Sigmoid colon (tissue), 7 donors: Measurements from ENCODE around the gene HDAC7. TPM values are rescaled to one million over a fixed set of nuclear protein-coding genes. Genes with fewer than 3 reads are reported as not detected.

Experiments
- DNase-seq: peaks from one replicate; pipeline ENCODE4 v3.0.0-alpha.2; 2019
- H3K27ac ChIP-seq, 4 donors: fragments of 200-600 bp; sonication (generic); one replicate each; pipeline ENCODE4 v1.5.1; 2016 to 2019; ENCODE audit warnings: mild to moderate bottlenecking in 1 of 4
- H3K27me3 ChIP-seq, 3 donors: fragments of 200-600 bp; sonication (generic); one replicate each; pipeline ENCODE4 v1.5.1; 2019; ENCODE audit warnings: mild to moderate bottlenecking in 1 of 3
- H3K36me3 ChIP-seq, 4 donors: fragments of 200-600 bp; sonication (generic); one replicate each; pipeline ENCODE4 v1.5.1; 2016 to 2019
- H3K4me1 ChIP-seq, 4 donors: fragments of 200-600 bp; sonication (generic); one replicate each; pipeline ENCODE4 v1.5.1; 2017 to 2019
- H3K4me3 ChIP-seq, 4 donors: fragments of 200-600 bp; sonication (generic); one replicate each; pipeline ENCODE4 v1.5.1; 2017 to 2019; ENCODE audit warnings: mild to moderate bottlenecking in 2 of 4, moderate library complexity in 1 of 4
- H3K9me3 ChIP-seq, 4 donors: fragments of 200-600 bp in 3 of 4; sonication (generic) in 3 of 4; one replicate each; pipeline versions ENCODE4 v1.5.1 to v1.6.1; 2013 to 2019
- EP300 ChIP-seq, 4 donors: sonication (generic); formaldehyde crosslinking; IDR thresholded peaks; one replicate each; pipeline ENCODE4 v1.6.1; 2017; ENCODE audit warnings: antibody characterized with exemption in 4 of 4
- POLR2A ChIP-seq, 2 donors: fragments of 450-650 bp; IDR thresholded peaks; one replicate each; pipeline ENCODE4 v1.6.1; 2016; ENCODE audit warnings: antibody characterized with exemption in 2 of 2, mild to moderate bottlenecking in 2 of 2, moderate library complexity in 2 of 2
- POLR2AphosphoS5 ChIP-seq, 4 donors: sonication (generic); formaldehyde crosslinking; IDR thresholded peaks; one replicate each; pipeline ENCODE4 v1.6.1; 2017; ENCODE audit warnings: antibody characterized with exemption in 4 of 4
- WGBS, 2 donors: extraction: QIAGEN DNeasy Blood & Tissue Kit; methylation state at CpG; one replicate each; pipeline ENCODE4 v1.1.7; 2013; 5-methylcytosine and 5-hydroxymethylcytosine counted together
- intact Hi-C: fragments of 100-400 bp; cut with DNase I; formaldehyde crosslinking; loops from one replicate; pipeline ENCODE4 v1.15.1; 2023
- polyA plus RNA-seq, 3 donors: library from polyadenylated mRNA; stranded (reverse); fragments of 200-250 nt; gene quantifications; one replicate each; pipeline ENCODE4 v1.2.3, GENCODE V29; 2013
- total RNA-seq, 4 donors: library from RNA; depleted of rRNA; stranded (reverse); fragments of >200 nt; gene quantifications; one replicate each; pipeline ENCODE4 v1.1.0, GENCODE V29; 2016
- TF ChIP-seq, protein P1 (sequence below), 4 experiments: fragments of 450-650 bp in 3 of 4; fragments of 200-600 bp in 1 of 4; IDR thresholded peaks; one replicate each; pipeline ENCODE4 v1.5.1; 2016 to 2019; ENCODE audit warnings: antibody characterized with exemption in 4 of 4, mild to moderate bottlenecking in 3 of 4, moderate library complexity in 2 of 4
- donor health status: healthy with polysubstance abuse.
- donor health status: Bipolar disorder and iron deficiency.
- donor health status: healthy.

Gene HDAC7
- total and polyA plus RNA-seq, 7 donors, result 6.5 to 79.2 (median 45.3) TPM

DNA sequence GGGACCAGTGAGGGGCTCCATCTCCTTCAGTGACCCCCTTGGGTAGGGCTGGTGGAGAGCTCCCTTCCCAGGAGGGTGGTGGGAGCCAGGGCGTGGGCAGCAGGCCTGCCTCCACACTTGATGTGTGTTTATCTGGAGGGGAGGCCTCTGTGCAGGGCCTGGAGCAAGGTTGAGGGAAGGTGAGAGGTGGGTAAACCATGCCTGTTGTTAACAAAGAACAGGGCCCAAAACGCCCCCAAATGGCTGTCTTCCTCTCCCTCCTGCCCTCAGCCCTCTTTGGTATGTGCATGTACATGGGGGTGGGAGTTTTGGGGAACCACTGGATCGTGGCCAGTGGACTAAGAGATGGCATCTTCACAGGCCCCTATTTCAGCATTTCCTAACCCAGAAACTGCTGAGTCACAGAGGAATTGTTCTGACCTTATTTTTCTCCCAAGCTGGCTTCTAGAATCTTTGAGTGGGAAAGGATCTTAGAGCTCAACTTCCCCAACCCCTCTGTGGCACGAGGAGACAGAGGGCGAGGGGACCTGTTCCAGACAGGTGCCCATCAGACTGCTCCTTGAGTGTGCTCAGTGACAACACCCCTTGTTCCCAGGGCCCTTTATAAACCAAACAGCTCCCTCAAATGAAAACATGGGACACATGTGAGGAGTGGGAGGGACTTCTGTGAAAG lies 43.1 kb downstream of the HDAC7 start:
- Histone ChIP-seq H3K27ac (peak overlapping the region; percentile 62 to 75 (median 64)), H3K4me3 (no peak overlapping the region)
- intact Hi-C loops, result no loop called here

DNA sequence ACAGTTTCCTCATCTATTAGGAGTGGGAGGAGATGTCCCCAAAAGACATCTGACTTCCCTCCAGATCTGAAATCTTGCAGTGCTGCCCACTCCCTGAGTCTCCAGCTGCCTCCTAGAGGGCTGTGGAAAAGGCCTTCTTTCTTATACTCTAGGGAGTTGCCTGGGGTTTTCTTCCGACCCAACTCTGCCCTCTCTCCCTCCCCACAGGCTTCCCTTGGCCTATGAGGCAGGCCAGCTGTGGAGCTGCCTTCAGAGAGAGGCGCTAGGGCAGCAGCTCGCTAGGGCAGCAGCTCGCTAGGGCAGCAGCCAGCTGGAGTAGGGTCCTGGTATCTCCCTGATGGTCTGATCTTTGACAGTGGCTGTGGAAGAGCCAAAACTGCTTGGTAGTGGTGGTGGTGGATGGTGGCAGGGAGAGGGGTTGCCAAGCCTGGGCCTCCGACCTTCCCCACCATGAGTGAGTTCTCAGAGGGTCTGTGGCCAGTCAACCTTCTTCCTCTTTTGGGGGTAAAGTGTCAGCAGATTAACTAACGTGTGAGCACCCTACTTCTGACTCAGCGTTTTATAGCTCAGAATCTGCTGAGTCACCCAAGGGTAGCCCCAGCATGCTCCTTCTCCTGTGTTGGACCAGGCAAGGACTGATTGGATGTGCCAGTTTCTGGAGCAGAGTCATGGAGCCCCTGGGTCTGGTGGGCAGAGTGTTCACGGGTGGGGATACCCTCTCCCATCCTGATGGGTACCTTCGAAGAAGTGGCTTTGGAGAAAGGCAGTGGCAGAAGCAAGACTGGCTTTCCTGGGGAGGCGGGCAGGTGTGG lies 44.4 kb downstream of the HDAC7 start:
- Histone ChIP-seq H3K36me3 (no peaks in the 10 kb centered on the region), H3K9me3 (no peaks in the 10 kb centered on the region), H3K27ac (peak overlapping the region; percentile 62 to 75 (median 64)), H3K4me1 (peaks cover 0 to 81% (median 62%) of the 10 kb centered on the region in 4 donors), H3K4me3 (no peak overlapping the region), H3K27me3 (no peaks in the 10 kb centered on the region)
- TF ChIP-seq POLR2AphosphoS5 (IDR thresholded peaks at IDR 0.05), result peak in 1 of 4 donors; percentile 32
- TF ChIP-seq, protein P1, sequence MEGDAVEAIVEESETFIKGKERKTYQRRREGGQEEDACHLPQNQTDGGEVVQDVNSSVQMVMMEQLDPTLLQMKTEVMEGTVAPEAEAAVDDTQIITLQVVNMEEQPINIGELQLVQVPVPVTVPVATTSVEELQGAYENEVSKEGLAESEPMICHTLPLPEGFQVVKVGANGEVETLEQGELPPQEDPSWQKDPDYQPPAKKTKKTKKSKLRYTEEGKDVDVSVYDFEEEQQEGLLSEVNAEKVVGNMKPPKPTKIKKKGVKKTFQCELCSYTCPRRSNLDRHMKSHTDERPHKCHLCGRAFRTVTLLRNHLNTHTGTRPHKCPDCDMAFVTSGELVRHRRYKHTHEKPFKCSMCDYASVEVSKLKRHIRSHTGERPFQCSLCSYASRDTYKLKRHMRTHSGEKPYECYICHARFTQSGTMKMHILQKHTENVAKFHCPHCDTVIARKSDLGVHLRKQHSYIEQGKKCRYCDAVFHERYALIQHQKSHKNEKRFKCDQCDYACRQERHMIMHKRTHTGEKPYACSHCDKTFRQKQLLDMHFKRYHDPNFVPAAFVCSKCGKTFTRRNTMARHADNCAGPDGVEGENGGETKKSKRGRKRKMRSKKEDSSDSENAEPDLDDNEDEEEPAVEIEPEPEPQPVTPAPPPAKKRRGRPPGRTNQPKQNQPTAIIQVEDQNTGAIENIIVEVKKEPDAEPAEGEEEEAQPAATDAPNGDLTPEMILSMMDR (IDR thresholded peaks at IDR 0.05), result no peak
- 70 to 84% methylated on average over 10 of the region's 10 CpGs for WGBS, 2 donors
- peak; percentile 69 for DNase-seq
- intact Hi-C loops, result no loop called here

More for the DNA sequence above, 43.1 kb downstream of the HDAC7 start:
- Histone ChIP-seq H3K36me3 (peaks cover 0 to 8% (median 0%) of the 10 kb centered on the region in 4 donors), H3K27me3 (no peaks in the 10 kb centered on the region), H3K9me3 (no peaks in the 10 kb centered on the region), H3K4me1 (peaks cover 0 to 75% (median 61%) of the 10 kb centered on the region in 4 donors)
- DNase-seq, result peak; percentile 67
- WGBS, 2 donors, result 60 to 79% methylated on average over 5 of the region's 5 CpGs
- TF ChIP-seq, protein P1 (IDR thresholded peaks at IDR 0.05), result no peak
- no peak for TF ChIP-seq EP300 (IDR thresholded peaks at IDR 0.05)
- no peak for TF ChIP-seq POLR2AphosphoS5 (IDR thresholded peaks at IDR 0.05)
- no peak for TF ChIP-seq POLR2A (IDR thresholded peaks at IDR 0.05)

DNA sequence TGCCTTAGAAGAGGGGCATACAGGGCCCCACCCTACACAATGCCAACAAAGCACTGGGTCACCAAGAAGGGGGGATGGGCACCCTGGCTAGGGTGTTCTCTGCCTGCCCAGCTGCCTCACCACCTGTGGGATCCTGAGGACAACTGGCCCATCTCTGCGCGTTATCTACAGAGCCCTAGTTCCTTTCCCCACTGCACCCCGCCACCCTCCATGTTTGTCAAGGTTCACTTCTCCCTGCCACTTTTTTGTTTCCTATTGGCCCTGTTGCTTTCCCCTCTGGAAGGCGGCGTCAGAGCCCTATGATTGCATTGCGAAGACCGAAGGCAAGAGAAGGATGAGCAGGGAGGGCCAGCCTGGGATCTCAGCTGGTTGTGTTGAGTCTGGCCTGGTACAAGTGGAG lies 45.0 kb downstream of the HDAC7 start:
- intact Hi-C loops, result no loop called here
- no peaks in the 10 kb centered on the region for H3K36me3 ChIP-seq
- H3K9me3 ChIP-seq, result no peaks in the 10 kb centered on the region
- 89 to 97% methylated on average over 7 of the region's 7 CpGs for WGBS, 2 donors
- H3K27ac ChIP-seq, result peak overlapping the region; percentile 62 to 75 (median 64)
- H3K4me1 ChIP-seq, result peaks cover 0 to 82% (median 65%) of the 10 kb centered on the region in 4 donors
- TF ChIP-seq EP300 (IDR thresholded peaks at IDR 0.05) (no peak), POLR2A (IDR thresholded peaks at IDR 0.05) (no peak), POLR2AphosphoS5 (IDR thresholded peaks at IDR 0.05) (no peak)
- TF ChIP-seq, protein P1 (IDR thresholded peaks at IDR 0.05), result no peak
- peak; percentile 64 for DNase-seq
- H3K4me3 ChIP-seq, result no peak overlapping the region
- H3K27me3 ChIP-seq, result no peaks in the 10 kb centered on the region

DNA sequence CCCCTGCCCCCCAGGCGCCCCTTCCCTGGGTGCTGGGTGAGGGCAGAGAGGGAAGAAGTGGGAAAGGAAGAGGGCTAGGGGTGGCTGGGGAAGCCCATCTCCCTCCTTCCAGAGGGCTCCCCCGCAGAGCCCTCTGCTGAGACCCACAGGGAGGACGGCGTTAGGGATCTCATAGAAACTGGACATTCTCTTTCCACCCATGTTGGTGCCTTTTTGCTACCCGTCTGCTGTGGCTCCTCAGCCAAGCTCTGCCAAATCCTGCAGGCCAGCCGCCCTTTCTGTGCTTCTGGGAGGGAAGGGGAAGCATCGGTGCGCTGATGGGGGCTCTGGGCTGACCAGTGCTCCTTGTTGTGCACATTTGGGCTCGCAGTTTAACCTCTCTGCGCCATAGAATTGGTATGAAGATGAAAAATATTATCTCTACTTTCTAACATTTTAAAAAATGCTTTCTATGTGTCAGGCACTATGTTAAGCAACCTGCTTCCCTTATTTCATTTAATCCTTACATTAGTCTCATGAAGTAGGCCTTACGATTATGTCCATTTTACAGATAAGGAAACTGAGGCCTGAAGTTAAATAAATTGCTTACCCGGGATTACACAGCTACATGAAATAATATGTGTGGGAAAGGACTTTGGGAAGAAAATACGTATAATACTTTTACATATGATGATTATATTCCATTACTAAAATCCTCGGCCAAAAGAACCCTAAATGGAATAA lies 45.7 kb downstream of the HDAC7 start:
- Histone ChIP-seq H3K4me3 (peak overlapping the region; percentile 72 to 99 (median 98)), H3K27ac (peak overlapping the region; percentile 89 to 91 (median 90)), H3K36me3 (no peaks in the 10 kb centered on the region), H3K27me3 (no peaks in the 10 kb centered on the region), H3K4me1 (peaks cover 0 to 76% (median 61%) of the 10 kb centered on the region in 4 donors), H3K9me3 (no peaks in the 10 kb centered on the region)
- intact Hi-C loops, result no loop called here
- TF ChIP-seq POLR2A (IDR thresholded peaks at IDR 0.05), result no peak
- no peak for TF ChIP-seq EP300 (IDR thresholded peaks at IDR 0.05)
- no peak for TF ChIP-seq POLR2AphosphoS5 (IDR thresholded peaks at IDR 0.05)
- TF ChIP-seq, protein P1 (IDR thresholded peaks at IDR 0.05), result no peak
- WGBS, 2 donors, result 45 to 60% methylated on average over 14 of the region's 14 CpGs
- no peak for DNase-seq
